CD4-positive, alpha-beta T cell treated with Interleukin-17A for 1 hour (primary cell): ENCODE results near the gene CEP112.

Source experiments
- DNase-seq: peaks from one replicate; pipeline ENCODE4 v3.0.0-alpha.2; 2020

The CEP112 gene

GRCh38 chr17:66056148-66056547 is 135.8 kb downstream of the CEP112 start:
- no peak for DNase-seq

DNA sequence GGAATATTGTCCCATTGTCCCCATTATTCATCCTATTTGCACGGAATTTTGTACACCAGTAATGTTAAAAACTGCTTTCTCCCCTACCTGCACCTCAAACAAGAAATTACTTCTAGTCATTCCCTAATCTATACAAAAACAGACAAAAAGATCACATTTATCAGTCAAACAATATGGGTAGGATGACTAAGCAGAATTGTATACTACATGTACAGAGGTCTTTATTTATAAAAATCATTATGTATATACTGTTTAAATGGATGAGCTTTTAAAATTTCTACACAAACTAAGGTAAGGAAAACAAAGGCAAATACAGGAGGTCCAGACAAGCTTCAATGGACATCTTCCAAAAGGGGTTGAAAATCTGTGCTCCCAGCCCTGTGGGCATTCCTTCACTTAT is 137.7 kb downstream of the CEP112 start:
- DNase-seq, result no peak

DNA sequence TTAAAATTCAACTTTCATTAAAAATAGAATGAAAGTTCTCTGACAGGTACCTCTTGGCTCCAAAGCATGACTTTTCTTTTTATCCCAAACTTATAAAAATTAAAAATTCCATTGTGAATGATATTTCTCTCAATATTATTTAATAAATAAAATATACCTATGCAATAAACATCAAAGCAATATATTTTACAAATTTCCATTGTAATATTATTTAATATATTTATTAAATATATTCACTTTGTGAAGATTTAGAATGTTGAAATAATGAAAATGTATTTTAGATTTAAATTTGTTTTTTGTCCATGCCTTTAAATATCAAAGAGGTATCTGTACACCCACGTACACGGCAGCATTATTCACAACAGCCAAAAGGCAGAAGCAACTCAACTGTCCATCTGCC is 147.8 kb downstream of the CEP112 start:
- no peak for DNase-seq

DNA sequence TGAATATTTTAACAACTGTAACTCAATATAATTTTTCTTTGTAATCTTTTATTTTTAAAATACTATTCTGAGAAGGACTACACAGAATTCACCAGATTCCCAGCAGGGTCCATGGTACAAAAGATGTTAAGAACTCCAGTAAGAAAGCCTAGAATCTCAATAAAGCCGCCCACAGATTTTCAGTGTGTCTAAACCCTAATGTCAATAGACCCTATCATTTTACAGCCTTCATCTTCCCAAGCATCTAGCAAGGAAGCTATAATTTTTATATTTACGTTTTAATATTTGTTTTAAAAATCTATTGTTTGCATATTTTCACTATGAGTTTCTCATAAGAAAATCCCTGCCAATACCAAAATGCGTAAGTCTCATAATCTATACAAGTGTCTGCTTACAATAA is 148.5 kb downstream of the CEP112 start:
- DNase-seq, result no peak

GRCh38 chr17:66040402-66040801 is 151.5 kb downstream of the CEP112 start:
- DNase-seq, result no peak

DNA sequence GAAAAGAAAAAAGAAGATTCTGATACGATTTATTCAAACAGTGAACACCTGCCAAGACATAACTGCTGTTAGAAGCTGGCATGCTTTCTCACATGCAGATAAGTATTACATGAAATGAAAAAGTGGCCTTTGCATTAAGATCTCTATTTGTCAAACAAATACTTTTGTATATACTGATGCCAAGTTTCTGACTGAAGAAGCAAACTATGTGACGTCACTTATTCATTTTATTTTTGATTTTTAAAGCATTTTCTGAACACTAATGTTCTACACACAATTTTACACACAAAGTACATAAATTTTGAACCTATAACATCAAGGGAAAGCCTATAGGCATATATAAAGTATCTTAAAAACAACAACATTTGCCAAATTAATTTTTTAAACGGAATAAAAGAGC is 153.8 kb downstream of the CEP112 start:
- no peak for DNase-seq

DNA sequence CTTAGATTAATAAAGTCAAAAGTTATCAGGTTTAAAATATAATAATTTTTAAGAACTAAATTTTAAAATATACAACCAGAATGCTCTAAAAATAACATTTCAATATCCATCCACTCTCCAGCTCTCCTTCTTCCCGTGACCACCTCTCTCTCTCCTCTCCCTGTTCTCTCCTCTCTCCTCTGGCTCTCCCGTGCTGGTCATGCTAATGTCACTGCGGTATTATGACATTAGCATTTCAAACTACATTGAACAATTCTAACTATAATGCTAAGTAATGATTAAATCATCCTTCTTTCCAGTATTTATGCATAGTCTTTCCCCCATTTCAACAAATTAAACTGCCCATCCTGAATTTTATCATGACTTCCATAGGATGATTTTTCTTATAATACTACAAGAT is 154.7 kb downstream of the CEP112 start:
- no peak for DNase-seq

- no peak for DNase-seq
Measured at GRCh38 chr17:66032082-66032712, 159.7 kb downstream of the CEP112 start.

GRCh38 chr17:66025551-66025950 is 166.4 kb downstream of the CEP112 start:
- no peak for DNase-seq

- DNase-seq, result no peak
Measured at GRCh38 chr17:66021757-66022156, 170.2 kb downstream of the CEP112 start.

- DNase-seq, result no peak
Measured at GRCh38 chr17:66018786-66019185, 173.1 kb downstream of the CEP112 start.

GRCh38 chr17:66016231-66016630 is 175.7 kb downstream of the CEP112 start:
- DNase-seq, result no peak

DNA sequence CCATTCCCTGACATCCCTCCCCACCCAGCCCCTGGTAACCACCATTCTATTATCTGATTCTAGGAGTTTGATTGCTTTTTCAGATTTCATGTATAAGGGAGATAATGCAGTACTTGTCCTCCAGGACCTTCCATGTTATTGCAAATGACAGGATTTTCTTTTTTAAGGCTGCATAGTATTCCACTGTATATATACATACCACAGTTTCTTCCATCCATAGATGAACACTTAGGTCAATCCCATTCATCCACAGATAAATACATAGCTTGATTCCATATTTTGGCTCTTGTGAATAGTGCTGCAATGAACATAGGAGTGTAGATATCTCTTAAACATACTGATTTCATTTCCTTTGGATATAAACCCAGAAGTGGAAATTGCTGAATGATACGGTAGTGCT is 183.3 kb downstream of the CEP112 start:
- no peak for DNase-seq

GRCh38 chr17:66006654-66007053 is 185.3 kb downstream of the CEP112 start:
- DNase-seq, result no peak

GRCh38 chr17:66002812-66003211 is 189.1 kb downstream of the CEP112 start:
- no peak for DNase-seq

- DNase-seq, result no peak
Measured at GRCh38 chr17:66002063-66002585, 189.8 kb downstream of the CEP112 start.

GRCh38 chr17:66000216-66000615 is 191.7 kb downstream of the CEP112 start:
- DNase-seq, result no peak

DNA sequence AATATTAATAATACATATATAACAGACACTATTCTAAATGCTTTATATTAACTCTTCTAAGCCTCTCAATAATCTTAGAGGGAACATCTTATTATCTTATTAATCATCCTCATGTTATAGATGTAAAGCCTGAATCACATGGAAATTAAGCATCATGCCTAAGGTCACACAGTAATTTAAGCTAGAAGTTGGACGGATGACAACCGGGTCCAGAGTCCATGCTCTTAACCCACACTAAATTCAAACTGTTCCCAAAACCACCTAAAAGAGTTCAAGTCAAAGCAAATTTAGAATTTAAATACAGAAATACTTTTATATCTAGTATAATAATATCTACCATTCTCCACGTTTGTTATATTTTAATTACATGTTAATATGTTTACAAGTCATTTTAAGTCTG is 193.3 kb downstream of the CEP112 start:
- no peak for DNase-seq

GRCh38 chr17:65994679-65995078 is 197.3 kb downstream of the CEP112 start:
- DNase-seq, result no peak

DNA sequence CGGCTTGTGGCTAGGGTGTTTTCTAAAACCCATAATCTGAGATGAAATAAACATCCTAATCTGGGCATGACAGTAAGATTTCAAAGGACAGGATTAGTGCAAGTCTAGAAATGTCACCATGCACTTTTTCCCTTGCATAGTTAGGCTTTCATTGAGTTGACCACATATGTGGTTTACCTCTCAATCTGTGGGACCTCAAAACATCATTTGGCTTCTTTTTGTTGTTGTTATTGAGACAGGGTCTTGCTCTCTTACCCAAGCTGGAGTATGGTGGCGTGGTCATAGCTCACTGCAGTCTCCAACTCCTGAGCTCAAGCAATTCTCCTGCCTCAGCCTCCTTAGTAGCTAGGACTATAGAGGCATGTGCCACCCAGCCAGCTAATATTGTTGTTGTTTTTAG is 197.8 kb downstream of the CEP112 start:
- no peak for DNase-seq

DNA sequence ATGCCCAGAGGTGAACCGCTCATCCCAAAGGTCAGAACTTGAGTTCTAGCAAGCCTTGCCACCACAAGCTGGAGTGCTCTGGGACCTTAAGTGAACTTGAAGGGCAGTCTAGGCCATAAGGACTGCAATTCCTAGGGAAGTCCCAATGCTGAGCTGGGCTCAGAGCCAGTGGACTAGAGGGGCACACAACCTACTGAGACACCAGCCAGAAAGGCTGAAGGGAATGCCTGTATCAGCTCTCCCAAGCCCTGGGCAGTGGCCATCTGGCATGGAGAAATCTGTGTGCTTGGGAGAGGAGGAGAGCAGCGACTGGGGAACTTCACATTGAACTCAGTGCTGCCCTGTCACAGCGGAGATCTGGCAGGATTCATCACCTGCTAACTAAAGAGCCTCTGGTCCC is 201.3 kb downstream of the CEP112 start:
- no peak for DNase-seq

DNA sequence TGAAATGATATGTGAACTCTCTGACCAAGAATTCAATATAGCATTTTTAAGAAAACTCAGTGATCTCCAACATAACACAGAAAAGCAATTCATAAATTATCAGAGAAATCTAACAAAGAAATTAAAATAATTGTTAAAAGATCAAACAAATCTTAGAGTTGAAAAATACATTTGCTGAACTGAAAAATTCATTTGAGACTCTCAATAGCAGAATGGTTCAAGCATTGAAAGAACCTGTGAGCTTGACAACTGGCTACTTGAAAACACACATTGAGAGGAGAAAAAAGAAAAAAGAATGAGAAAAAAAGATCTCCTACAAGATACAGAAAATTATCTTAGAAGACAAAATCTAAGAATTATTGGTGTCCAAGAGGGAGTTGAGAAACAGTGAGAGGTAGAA is 203.5 kb downstream of the CEP112 start:
- DNase-seq, result no peak

- no peak for DNase-seq
Measured at GRCh38 chr17:65987988-65988387, 203.9 kb downstream of the CEP112 start.

- DNase-seq, result no peak
Measured at GRCh38 chr17:65985571-65985970, 206.4 kb downstream of the CEP112 start.

DNA sequence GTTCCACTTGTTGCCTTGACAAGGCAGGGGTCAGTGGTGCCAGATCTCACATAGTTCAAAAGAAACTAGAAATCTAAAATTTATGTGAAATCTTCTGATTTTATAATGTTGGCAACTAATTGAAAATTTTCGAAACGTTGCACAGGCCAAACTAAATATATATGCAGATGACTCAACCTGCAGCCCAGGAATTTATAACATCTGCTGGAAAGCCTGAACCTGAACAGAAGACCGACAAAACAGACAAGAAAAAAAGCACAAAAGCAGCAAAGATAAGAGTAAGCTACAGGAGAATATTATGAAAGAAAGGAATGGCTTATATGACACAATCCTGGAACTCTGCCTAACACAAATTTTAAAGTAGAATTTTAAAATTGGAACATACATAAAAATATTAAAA is 207.6 kb downstream of the CEP112 start:
- no peak for DNase-seq
